ENCODE data around the gene RANBP17.
"Not testable (repeated sequence)": the region's sequence is repeated elsewhere in the genome, so short reads cannot be mapped to it uniquely, and the experiment has no call there.

Gene RANBP17

DNA sequence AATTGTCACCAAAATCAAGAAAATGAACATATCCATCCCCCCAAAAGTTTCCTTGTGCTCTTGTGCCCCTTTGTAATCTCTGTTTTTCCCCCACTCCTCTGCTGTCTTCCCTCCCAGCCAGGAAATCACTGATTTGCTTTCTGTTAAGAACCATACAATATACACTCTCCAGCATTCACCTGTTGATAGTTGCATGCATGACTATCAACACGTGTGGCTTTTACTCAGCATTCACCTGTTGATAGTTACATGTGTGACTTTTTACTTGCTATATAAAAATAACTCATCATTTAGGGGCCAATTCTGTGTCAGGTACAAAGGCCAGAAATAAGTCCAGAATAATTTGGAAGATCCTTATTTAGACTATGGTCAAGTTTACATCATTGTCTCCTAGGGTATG is 6.0 kb downstream of the RANBP17 start:
- no peak for DNase-seq (ENCODE audit: low read depth in 3 of 3)

DNA sequence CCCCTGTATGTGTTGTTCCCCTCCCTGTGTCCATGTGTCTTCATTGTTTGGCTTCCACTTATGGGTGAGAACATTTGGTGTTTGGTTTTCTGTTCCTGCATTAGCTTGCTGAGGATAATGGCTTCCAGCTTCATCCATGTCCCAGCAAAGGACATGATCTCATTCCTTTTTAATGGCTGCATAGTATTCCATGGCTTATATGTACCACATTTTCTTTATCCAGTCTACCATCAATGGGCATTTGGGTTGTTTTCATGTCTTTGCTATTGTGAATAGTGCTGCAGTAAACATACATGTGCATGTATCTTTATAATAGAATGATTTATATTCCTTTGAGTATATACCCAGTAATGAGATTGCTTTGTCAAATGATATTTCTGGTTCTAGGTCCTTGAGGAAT is 8.6 kb downstream of the RANBP17 start:
- not testable (repeated sequence) for DNase-seq (ENCODE audit: low read depth in 3 of 3)

DNA sequence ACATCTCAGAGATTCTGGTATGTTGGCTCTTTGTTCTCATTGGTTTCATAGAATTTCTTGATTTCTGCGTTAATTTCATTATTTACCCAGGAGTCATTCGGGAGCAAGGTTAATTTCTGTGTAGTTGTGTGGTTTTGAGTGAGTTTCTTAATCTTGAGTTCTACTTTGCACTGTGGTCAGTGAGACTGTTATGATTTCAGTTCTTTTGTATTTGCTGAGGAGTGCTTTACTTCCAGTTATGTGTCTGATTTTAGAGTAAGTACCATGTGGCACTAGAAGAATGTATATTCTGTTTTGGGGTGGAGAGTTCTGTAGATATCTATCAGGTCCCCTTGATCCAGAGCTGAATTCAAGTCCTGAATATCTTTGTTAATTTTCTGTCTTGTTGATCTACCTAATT is 12.2 kb downstream of the RANBP17 start:
- no peak for DNase-seq (ENCODE audit: low read depth in 3 of 3)

DNA sequence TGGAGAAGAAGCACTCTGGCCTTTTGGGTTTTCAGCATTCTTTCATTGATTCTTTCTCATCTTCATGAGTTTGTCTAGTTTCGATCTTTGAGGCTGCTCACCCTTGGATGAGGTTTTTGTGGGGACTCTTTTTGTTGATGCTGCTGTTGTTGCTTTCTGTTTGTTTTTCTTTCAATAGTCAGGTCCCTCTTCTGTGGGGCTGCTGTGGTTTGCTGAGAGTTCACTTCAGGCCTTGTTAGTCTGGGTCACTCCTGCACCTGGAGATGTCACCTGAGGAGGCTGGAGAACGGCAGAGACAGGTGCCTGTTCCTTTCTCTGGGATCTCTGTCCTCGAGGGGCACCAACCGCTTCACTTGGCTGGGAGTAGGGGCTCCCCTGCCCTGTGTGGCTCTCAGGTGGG is 14.0 kb downstream of the RANBP17 start:
- DNase-seq (ENCODE audit: low read depth in 3 of 3) = no peak

DNA sequence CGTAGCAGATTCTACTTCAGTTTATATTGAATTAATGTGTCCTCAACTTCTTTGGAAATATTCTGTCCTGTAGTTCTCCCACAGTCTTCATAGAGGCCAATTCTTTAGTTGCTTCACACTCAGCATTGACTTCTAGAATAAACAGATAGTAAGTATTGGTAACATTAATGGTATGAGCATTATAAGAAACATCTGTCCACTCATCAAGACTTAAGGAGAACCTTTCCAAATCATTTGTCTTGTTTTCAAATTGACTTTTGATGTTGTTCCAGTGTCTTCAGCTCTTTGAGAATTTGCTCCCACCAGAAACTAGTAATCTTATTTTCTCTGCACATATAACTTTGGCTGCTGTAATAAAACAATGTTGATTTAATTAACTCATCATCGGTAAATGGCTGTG is 18.3 kb downstream of the RANBP17 start:
- no peak for DNase-seq (ENCODE audit: low read depth in 3 of 3)

DNA sequence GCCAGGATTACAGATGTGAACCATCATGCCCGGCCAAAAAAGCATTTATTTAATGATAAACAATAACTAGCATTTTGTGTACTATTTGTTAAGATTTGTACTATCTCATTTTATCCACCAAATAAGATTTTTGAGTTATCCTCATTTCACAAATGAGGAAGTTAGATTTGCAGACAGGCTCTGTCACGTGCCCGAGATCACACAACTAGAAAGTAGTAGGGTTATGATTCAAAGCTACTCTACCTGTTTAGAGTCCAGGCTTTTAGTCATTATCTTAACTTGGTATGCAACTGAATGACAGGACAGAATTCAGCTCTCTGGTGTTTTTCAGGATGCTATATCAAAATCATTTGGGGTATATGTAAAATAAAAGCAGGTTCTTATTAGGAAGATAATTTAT is 20.5 kb downstream of the RANBP17 start:
- no peak for DNase-seq (ENCODE audit: low read depth in 3 of 3)

DNA sequence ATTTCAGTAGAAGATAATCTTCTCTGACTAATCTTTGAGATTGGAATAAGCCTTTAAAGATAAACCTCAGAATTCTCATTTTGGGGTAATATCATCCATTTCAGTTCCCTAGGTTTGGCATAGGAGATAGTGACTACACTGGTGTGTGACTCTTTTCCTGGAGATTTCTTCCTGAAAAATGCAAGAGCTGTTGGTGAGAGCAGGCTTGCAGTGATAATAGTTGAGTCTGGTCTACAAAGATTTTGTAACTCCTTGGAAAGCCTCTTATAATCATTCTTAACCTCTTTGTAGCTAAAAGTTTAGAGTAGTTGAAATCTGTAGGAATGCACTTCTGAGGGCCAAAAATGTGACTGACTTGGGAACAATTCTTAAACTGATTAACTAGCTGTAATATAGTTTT is 23.4 kb downstream of the RANBP17 start:
- no peak for DNase-seq (ENCODE audit: low read depth in 3 of 3)

DNA sequence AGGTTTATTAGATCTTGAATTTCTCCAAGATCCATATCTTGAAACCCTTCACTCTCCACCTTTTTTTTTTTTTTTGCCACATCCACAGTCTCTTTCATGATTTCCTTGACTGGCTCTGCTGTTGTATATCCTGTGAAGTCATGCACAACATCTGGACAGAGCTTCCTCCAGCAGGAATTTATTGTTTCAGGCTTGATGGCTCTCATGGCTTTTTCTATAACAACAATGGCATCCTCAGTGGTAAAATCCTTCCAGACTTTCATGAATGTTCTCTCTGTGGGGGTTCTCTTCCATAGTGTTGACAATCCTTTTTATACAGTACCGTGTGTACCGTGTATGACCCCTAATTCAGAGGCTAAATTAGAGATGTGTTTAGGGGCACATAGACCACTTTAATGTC is 24.0 kb downstream of the RANBP17 start:
- DNase-seq (ENCODE audit: low read depth in 3 of 3) = no peak

DNA sequence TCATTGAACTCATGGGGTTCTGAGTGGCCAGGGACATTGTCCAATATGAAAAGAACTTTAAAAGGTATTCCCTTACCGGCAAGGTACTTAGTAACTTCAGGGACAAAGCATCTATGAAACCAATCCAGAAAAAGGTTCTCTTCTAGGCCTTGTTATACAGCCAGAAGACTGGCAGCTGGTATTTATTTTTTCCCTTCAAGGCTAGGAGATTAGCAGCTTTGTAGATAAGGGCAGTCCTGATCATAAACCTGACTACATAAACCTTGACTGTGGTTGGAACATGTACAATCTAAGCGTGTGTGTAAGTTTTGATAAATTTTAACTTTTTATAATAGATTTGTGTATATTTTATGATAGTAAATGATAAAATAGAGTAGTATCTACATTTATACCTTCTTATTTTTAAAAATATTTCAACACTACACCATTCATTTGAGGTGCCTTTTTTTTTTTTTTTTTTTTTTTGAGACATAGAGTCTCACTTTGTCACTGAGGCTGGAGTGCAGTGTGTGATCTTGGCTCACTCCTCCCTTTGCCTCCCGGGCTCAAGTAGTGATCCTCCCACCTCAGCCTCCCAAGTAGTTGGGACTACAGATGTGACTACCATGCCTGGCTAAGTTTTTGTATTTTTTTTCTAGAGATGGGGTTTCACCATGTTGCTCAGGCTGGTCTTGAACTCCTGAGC is 24.5 kb downstream of the RANBP17 start:
- no peak for DNase-seq (ENCODE audit: low read depth in 3 of 3)

DNA sequence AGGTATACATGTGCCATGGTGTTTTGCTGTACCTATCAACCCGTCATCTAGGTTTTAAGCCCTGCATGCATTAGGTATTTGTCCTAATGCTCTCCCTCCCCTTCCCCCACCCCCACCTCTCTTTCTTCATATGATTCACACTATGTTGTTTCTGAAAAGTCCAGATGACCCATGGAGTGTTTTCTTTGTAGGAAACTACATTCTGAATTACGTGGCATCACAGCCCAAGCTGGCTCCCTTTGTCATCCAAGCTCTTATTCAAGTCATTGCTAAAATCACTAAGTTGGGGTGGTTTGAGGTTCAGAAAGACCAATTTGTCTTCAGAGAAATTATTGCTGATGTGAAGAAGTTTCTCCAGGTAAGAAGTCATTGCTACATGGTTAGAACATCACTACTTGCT is 30.4 kb downstream of the RANBP17 start:
- DNase-seq (ENCODE audit: low read depth in 3 of 3) = no peak

DNA sequence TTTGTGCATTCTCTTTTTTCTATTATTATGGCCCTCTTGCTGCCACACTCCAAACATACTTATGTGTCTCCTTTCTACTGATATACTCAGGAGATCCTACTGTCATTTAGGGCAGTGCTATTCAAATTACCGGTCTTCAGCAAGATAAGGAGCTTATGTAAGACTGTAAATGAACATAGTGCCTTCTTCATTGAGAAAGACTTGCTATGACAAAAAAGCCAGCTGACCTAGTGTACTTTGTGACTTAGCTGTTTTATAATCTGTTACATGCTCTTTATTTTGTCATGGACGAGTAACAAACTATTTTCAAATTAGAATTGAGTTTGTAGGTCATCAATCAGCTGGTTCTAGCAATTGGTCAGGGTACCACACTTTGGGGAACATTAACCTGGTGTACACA is 32.8 kb downstream of the RANBP17 start:
- no peak for DNase-seq (ENCODE audit: low read depth in 3 of 3)

DNA sequence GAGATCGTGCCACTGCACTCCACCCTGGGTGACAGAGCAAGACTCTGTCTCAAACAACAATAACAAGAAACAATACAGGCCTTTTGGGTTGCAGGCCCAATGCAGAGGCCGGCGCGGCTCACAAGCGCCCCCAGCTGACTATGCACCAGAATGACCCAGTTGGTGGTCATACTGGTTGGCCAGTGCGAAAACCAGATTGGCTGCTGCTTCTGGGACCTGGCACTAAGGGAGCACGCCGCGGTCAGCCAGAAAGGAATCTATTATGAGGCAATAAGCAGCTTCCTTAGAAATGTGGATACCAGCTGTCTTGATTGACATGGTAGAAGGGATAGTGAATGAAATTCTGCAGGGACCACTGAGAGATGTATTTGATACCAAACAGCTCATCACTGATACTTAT is 35.0 kb downstream of the RANBP17 start:
- no peak for DNase-seq (ENCODE audit: low read depth in 3 of 3)

DNA sequence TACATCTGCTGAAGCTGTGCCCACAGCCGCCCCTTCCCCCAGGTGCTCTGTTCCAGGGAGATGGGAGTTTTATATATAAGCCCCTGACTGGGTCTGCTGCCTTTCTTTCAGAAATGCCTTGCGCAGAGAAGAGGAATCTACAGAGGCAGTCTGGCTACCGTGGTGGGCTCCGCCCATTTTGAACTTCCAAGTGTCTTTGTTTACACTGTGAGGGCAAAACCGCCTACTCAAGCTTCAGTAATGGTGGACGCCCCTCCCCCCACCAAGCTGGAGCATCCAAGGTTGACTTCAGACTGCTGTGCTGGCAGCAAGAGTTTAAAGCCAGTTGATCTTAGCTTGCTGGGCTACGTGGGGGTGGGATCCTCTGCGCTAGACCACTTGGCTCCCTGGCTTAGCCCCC is 41.3 kb downstream of the RANBP17 start:
- DNase-seq (ENCODE audit: low read depth in 3 of 3) = no peak

DNA sequence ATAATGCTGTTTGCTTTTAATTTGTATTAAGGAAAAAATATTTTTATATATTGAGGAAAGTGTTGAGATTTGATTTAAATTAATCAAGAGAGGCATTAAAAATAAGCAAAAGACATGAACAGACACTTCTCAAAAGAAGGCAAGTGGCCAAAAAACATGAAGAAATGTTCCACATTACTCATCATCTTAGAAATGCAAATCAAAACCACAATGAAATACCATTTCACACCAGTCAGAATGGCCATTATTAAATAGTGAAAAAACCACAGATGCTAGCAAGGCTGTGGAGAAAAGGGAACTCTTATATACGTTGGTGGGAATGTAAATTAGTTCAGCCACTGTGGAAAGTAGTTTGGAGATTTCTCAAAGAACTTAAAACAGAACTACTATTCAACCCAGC is 45.9 kb downstream of the RANBP17 start:
- DNase-seq (ENCODE audit: low read depth in 3 of 3) = no peak

DNA sequence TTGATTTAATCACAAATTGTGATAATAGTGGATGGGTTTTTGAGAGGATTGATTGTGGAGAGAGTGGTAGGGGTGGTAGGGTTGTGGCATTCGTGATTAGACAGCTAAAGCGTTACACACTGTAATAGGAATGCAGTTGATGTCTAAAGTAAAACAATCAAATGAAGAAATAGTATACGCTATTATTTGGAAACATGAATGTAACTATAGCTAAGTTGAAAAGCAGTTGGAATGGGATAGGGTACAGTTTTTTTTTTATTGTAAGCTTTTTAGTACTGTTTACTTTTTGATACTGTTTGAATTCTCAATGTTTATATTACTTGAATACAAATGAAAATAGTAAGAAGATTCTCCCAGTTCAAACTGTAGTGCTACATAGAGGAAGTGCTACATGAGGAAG is 51.8 kb downstream of the RANBP17 start:
- no peak for DNase-seq (ENCODE audit: low read depth in 3 of 3)

DNA sequence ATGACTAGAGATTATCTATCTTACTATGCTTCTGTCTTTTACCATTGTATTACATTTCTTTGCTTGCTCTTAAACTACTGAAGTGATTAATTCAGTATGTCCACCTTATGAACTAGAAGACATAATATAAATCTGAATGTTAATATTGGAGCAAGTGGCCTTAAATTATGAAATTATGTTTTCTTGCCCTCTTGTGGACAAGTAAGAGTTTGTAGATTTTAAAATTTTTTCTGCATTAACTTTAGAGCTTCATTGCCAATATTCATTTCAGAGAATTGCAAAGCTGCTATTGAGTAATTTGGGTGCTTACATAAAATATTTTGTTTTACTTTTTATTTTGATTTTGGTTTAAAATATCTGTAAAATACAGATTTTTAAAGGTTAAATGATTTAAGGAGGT is 55.3 kb downstream of the RANBP17 start:
- DNase-seq (ENCODE audit: low read depth in 3 of 3) = no peak

DNA sequence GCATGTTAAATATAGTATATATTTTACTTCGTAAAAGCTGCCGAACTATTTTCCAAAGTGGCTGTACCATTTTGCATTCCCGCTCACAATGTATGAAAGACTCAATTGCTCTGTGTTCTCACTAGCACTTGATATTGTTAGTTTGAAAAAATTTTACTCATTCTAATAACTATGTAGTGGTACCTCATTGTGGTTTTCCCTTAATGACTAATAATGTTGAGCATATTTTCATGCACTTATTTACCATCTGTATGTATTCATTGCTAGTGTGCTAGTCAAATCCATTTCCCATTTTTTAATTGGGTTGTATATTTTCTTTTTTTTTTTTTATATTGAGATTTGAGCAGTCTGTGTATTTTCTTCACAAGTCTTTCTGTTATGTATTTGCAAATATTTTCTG is 58.4 kb downstream of the RANBP17 start:
- DNase-seq (ENCODE audit: low read depth in 3 of 3) = no peak

DNA sequence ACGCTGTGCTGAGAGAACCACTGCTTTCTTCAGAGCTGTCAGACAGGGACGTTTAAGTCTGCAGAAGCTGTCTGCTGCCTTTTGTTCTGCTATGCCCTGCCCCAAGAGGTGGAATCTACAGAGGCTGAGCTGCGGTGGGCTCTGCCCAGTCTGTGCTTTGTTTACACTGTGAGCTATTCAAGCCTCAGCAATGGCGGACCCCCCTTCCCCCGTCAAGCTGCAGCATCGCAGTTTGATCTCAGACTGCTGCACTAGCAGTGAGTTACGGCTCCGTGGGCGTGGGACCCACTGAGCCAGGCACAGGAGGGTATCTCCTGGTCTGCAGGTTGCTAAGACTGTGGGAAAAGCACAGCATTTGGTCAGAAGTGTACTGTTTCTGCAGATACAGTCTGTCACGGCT is 60.5 kb downstream of the RANBP17 start:
- not testable (repeated sequence) for DNase-seq (ENCODE audit: low read depth in 3 of 3)

DNA sequence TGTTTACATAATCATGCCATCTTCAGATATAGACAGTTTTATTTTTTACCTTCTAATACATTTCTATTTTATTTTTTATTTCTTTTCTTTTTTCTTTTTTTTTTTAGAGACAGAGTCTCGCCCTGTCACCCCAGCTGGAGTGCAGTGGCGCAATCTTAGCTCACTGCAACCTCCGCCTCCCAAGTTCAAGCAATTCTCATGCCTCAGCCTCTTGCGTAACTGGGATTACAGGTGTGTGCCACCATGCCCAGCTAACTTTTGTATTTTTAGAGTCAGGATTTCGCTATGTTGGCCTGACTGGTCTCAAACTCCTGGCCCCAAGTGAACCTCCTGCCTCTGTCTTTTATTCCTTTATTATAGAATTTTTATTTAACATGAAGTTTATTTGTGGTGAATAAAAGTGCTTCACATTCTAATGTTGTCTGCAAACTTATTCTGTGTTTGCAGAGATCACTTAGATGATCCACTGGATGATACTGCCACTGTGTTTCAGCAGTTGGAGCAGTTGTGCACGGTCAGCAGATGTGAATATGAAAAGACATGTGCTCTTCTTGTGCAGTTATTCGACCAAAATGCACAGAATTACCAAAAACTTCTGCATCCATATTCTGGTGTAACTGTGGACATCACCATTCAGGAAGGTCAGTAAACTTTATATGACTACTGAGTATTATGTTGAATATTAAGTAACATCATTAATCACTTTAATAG is 62.2 kb downstream of the RANBP17 start:
- DNase-seq (ENCODE audit: low read depth in 3 of 3) = no peak

DNA sequence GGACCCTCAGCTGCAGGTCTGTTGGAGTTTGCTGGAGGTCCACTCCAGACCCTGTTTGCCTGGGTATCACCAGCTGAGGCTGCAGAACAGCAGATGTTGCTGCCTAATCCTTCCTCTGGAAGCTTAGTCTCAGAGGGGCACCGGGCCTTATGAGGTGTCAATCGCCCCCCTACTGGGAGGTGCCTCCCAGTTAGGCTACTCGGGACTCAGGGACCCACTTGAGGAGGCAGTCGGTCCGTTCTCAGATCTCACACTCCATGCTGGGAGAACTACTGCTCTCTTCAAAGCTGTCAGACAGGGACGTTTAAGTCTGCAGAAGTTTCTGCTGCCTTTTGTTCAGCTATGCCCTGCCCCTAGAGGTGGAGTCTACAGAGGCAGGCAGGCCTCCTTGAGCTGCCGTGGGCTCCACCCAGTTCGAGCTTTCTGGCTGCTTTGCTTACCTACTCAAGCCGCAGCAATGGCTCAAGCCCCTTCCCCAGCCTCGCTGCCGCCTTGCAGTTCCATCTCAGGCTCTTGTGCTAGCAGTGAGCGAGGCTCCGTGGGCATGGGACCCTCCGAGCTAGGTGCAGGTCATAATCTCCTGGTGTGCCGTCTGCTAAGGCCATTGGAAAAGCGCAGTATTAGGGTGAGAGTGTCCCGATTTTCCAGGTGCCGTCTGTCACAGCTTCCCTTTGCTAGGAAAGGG is 73.9 kb downstream of the RANBP17 start:
- not testable (repeated sequence) for DNase-seq (ENCODE audit: low read depth in 3 of 3)

DNA sequence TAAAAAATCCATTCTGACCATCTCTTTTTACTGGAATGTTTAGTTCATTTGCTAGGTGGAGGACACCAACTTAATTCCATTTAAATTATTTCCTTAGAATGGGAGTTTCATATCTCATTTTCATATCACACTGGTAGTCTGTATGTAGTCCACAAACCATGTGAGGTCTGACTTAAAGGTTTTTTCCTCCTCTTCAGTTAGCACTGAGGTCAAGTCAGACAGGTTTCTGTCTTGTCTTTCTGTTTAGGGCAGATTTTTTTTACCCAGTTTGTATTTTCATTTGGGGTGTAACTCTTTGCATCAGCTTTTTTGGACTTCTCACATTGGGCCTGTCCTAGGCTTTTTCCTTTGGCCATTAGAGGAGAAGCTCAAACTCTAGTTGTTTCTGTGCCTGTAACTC is 75.3 kb downstream of the RANBP17 start:
- no peak for DNase-seq (ENCODE audit: low read depth in 3 of 3)

DNA sequence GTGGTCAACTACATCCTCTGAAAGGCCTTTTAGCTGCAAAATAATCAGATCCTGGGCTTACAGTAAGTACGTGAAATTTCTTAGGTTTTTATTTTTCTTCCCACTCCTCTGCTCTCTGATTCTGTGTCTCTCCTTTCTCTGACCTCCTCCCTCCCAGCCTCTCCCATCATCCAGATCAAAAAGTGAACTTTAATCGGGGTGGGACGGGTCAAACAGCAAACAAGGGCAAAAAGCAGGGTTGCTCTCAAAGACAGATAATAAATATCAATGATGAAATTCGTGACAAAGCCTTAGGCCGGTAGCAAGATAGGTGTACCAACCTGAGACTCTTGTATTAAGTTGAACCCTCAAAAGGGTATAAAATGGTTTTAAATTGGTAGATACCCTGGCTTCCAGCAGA is 76.1 kb downstream of the RANBP17 start:
- DNase-seq (ENCODE audit: low read depth in 3 of 3) = no peak

DNA sequence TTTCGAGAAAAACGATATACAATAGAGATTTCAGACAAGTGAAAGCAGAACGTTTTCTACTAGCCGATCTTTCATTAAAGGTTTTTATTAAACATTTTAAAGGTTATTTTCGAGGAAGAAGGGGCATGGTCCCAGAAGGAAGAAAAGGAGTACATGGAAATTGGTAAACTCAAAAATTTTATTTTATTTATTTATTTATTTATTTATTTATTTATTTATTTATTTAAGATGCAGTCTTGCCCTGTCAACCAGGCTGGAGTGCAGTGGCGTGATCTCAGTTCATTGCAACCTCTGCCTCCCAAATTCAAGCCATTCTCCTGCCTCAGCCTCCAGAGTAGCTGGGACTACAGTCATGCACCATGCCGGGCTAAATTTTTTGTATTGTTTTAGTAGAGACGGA is 77.4 kb downstream of the RANBP17 start:
- no peak for DNase-seq (ENCODE audit: low read depth in 3 of 3)

Measured in stimulated activated CD4-positive, alpha-beta T cell treated with anti-CD3 and anti-CD28 coated beads, TNF-alpha, amount 100 ng/mL, for 4 hours (primary cell).